Measurements from ENCODE around the gene TESPA1. TPM values are rescaled to one million over a fixed set of nuclear protein-coding genes. Genes with fewer than 3 reads are reported as not detected.

TESPA1 gene
- polyA plus RNA-seq, 1 donor from 2014 or later = not detected

DNA sequence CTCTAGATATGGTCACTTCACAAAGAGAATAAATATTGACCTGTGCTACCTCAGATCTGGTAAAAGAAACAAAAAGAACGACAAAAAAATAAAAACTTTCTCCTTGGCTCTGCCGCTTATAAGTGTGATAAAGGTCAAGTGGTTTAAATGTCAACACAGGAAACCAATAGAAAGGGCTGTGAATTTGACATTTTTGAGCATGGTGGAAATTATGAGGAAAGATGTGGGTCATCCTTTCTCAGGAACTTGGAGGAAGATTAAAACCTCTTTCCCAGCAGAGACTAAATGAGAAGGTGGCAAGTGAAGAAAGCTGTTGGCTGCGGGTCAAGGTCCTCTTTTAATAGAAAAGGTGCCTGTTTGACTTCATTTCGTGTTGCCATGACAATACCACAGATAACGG is 28.2 kb downstream of the TESPA1 start:
- Histone ChIP-seq H3K4me2 (ENCODE audit: low read length) (no peak overlapping the region), H3K9ac (ENCODE audit: low read length) (no peak overlapping the region), H3K27ac (ENCODE audit: low read length) (no peak overlapping the region), H3K4me3 (ENCODE audit: low read length) (no peak overlapping the region), H3K36me3 (ENCODE audit: insufficient read depth, low read length) (no peaks in the 10 kb centered on the region), H3K27me3 (ENCODE audit: insufficient read depth, low read depth, low read length) (no peaks in the 10 kb centered on the region), H3K9me3 (ENCODE audit: low read length) (no peaks in the 10 kb centered on the region), H3K9me2 (ENCODE audit: insufficient read depth, low read length) (no peaks in the 10 kb centered on the region), H2AFZ (ENCODE audit: low read depth, low read length) (no peak overlapping the region), H3F3A (ENCODE audit: insufficient read depth, low read length, poor library complexity, severe bottlenecking) (no peaks in the 10 kb centered on the region), H3K79me2 (replicated peaks; ENCODE audit: insufficient read depth, low read length) (no peaks in the 10 kb centered on the region), H4K20me1 (ENCODE audit: insufficient read depth) (no peaks in the 10 kb centered on the region)
- TF ChIP-seq RAD21 (conservative IDR thresholded peaks at IDR 0.05) = no peak
- TF ChIP-seq, protein P1, sequence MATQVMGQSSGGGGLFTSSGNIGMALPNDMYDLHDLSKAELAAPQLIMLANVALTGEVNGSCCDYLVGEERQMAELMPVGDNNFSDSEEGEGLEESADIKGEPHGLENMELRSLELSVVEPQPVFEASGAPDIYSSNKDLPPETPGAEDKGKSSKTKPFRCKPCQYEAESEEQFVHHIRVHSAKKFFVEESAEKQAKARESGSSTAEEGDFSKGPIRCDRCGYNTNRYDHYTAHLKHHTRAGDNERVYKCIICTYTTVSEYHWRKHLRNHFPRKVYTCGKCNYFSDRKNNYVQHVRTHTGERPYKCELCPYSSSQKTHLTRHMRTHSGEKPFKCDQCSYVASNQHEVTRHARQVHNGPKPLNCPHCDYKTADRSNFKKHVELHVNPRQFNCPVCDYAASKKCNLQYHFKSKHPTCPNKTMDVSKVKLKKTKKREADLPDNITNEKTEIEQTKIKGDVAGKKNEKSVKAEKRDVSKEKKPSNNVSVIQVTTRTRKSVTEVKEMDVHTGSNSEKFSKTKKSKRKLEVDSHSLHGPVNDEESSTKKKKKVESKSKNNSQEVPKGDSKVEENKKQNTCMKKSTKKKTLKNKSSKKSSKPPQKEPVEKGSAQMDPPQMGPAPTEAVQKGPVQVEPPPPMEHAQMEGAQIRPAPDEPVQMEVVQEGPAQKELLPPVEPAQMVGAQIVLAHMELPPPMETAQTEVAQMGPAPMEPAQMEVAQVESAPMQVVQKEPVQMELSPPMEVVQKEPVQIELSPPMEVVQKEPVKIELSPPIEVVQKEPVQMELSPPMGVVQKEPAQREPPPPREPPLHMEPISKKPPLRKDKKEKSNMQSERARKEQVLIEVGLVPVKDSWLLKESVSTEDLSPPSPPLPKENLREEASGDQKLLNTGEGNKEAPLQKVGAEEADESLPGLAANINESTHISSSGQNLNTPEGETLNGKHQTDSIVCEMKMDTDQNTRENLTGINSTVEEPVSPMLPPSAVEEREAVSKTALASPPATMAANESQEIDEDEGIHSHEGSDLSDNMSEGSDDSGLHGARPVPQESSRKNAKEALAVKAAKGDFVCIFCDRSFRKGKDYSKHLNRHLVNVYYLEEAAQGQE (IDR thresholded peaks at IDR 0.05; ENCODE audit: borderline replicate concordance) = no peak
- TF ChIP-seq TAF1 (IDR thresholded peaks at IDR 0.05; ENCODE audit: low read depth) = no peak
- no peak for TF ChIP-seq MXI1 (conservative IDR thresholded peaks at IDR 0.05; ENCODE audit: poor library complexity, severe bottlenecking)
- no peak for TF ChIP-seq POLR2AphosphoS5 (IDR thresholded peaks at IDR 0.05)

GRCh38 chr12:54954801-54955200 is 29.8 kb downstream of the TESPA1 start:
- Histone ChIP-seq H3K79me2 (replicated peaks; ENCODE audit: insufficient read depth, low read length) (no peaks in the 10 kb centered on the region), H3K27me3 (ENCODE audit: insufficient read depth, low read depth, low read length) (no peaks in the 10 kb centered on the region), H3K9me3 (ENCODE audit: low read length) (no peaks in the 10 kb centered on the region), H3K9me2 (ENCODE audit: insufficient read depth, low read length) (no peaks in the 10 kb centered on the region), H3K9ac (ENCODE audit: low read length) (no peak overlapping the region), H3F3A (ENCODE audit: insufficient read depth, low read length, poor library complexity, severe bottlenecking) (no peaks in the 10 kb centered on the region), H4K20me1 (ENCODE audit: insufficient read depth) (no peaks in the 10 kb centered on the region), H2AFZ (ENCODE audit: low read depth, low read length) (no peak overlapping the region), H3K4me2 (ENCODE audit: low read length) (no peak overlapping the region), H3K36me3 (ENCODE audit: insufficient read depth, low read length) (no peaks in the 10 kb centered on the region), H3K27ac (ENCODE audit: low read length) (no peak overlapping the region), H3K4me3 (ENCODE audit: low read length) (no peak overlapping the region)
- TF ChIP-seq, protein P1 (IDR thresholded peaks at IDR 0.05; ENCODE audit: borderline replicate concordance) = no peak
- TF ChIP-seq CTCF (IDR thresholded peaks at IDR 0.05; ENCODE audit: poor library complexity, severe bottlenecking) (no peak), MXI1 (conservative IDR thresholded peaks at IDR 0.05; ENCODE audit: poor library complexity, severe bottlenecking) (no peak), TAF1 (IDR thresholded peaks at IDR 0.05; ENCODE audit: low read depth) (no peak), POLR2AphosphoS5 (IDR thresholded peaks at IDR 0.05) (no peak), EZH2 (IDR thresholded peaks at IDR 0.05; ENCODE audit: borderline replicate concordance, insufficient read depth, low read length, poor library complexity, severe bottlenecking) (no peak), RAD21 (conservative IDR thresholded peaks at IDR 0.05) (no peak), EP300 (conservative IDR thresholded peaks at IDR 0.05; ENCODE audit: poor library complexity, severe bottlenecking) (no peak)

Data from neural cell (in vitro differentiated cells).